Keratinocyte (primary cell): ENCODE measurements around the gene MAPKAPK5. TPM values are rescaled to one million over a fixed set of nuclear protein-coding genes. Genes with fewer than 3 reads are reported as not detected.

Experiments used
- DNase-seq: peaks from one replicate; pipeline ENCODE4 v3.0.0-alpha.2; 2011; ENCODE audit warnings: low read depth, missing footprints, low spot score
- FAIRE-seq: peaks from 2 replicates; lab custom pipeline; 2011; peaks lifted over from hg19 to GRCh38; lab: Jason Lieb, UNC
- H2AFZ ChIP-seq: 2 replicates; pipeline ENCODE4 v1.6.0; 2012; ENCODE audit warnings: low read length, control low read depth, inconsistent platforms; ENCODE audit not compliant: control insufficient read depth
- H3K27ac ChIP-seq: 2 replicates; pipeline ENCODE4 v1.5.1; 2011; ENCODE audit warnings: low read length; ENCODE audit not compliant: control insufficient read depth, insufficient read depth
- H3K27me3 ChIP-seq: 3 replicates; pipeline ENCODE4 v1.6.0; 2011; ENCODE audit warnings: low read length; ENCODE audit not compliant: control insufficient read depth, insufficient read depth; ENCODE audit errors: extremely low read depth
- H3K36me3 ChIP-seq, 2 experiments: 2 replicates in 1 of 2; 3 replicates in 1 of 2; pipeline ENCODE4 v1.5.1; 2011; ENCODE audit warnings: low read length in 2 of 2, mild to moderate bottlenecking in 1 of 2; ENCODE audit not compliant: control insufficient read depth in 2 of 2, insufficient read depth in 2 of 2; ENCODE audit errors: extremely low read depth in 1 of 2
- H3K4me1 ChIP-seq: 3 replicates; pipeline ENCODE4 v1.5.1; 2011; ENCODE audit warnings: low read length; ENCODE audit not compliant: control insufficient read depth, insufficient read depth; ENCODE audit errors: extremely low read depth
- H3K4me2 ChIP-seq: 3 replicates; pipeline ENCODE4 v1.6.0; 2011; ENCODE audit warnings: low read depth, low read length; ENCODE audit not compliant: control insufficient read depth, insufficient read depth; ENCODE audit errors: extremely low read depth
- H3K4me3 ChIP-seq, 3 experiments: fragments of 200-600 bp in 1 of 3; sonication (generic) in 1 of 3; 2 replicates in 2 of 3; 3 replicates in 1 of 3; pipeline ENCODE4 v1.5.1; 2011 to 2016; ENCODE audit warnings: low read length in 3 of 3, mild to moderate bottlenecking in 3 of 3, control low read depth in 2 of 3, inconsistent platforms in 1 of 3, low read depth in 1 of 3, mixed read lengths in 1 of 3, mixed run types in 1 of 3, moderate library complexity in 1 of 3; ENCODE audit not compliant: control insufficient read depth in 2 of 3, insufficient read depth in 2 of 3; ENCODE audit errors: extremely low read depth in 1 of 3
- H3K79me2 ChIP-seq: 2 replicates; pipeline ENCODE4 v1.6.0; 2012; ENCODE audit warnings: low read length; ENCODE audit not compliant: control insufficient read depth, insufficient read depth
- H3K9ac ChIP-seq: 3 replicates; pipeline ENCODE4 v1.6.0; 2011; ENCODE audit warnings: low read length; ENCODE audit not compliant: control insufficient read depth, insufficient read depth; ENCODE audit errors: extremely low read depth
- H3K9me1 ChIP-seq: 3 replicates; pipeline ENCODE4 v1.6.0; 2011; ENCODE audit warnings: low read length; ENCODE audit not compliant: control insufficient read depth, insufficient read depth; ENCODE audit errors: extremely low read depth
- H3K9me3 ChIP-seq: 2 replicates; pipeline ENCODE4 v1.5.1; 2012; ENCODE audit warnings: low read depth, low read length; ENCODE audit not compliant: control insufficient read depth
- H4K20me1 ChIP-seq: 3 replicates; pipeline ENCODE4 v1.6.0; 2011; ENCODE audit warnings: low read length; ENCODE audit not compliant: control insufficient read depth, insufficient read depth; ENCODE audit errors: extremely low read depth
- CTCF ChIP-seq, 3 experiments: IDR thresholded peaks in 1 of 3; conservative IDR thresholded peaks in 1 of 3; optimal IDR thresholded peaks in 1 of 3; 2 replicates in 2 of 3; 3 replicates in 1 of 3; pipeline versions ENCODE3 to v1.5.1; 2011; ENCODE audit warnings: low read length in 3 of 3, mild to moderate bottlenecking in 3 of 3, moderate library complexity in 2 of 3, control low read depth in 1 of 3, inconsistent platforms in 1 of 3; ENCODE audit not compliant: insufficient read depth in 2 of 3; ENCODE audit errors: extremely low read depth in 1 of 3
- EZH2 ChIP-seq: IDR thresholded peaks from one replicate; pipeline ENCODE4 v1.6.1; 2012; ENCODE audit warnings: inconsistent platforms, mild to moderate bottlenecking, low read length, moderate library complexity
- dilution Hi-C: fragments of 300-500 bp; cut with MboI; formaldehyde crosslinking; loops from one replicate; pipeline ENCODE4 v1.7.0; 2020; ENCODE audit warnings: low sequenced_read_pairs; ENCODE audit not compliant: extremely low pct_ligation_motif_present
- polyA plus RNA-seq, 5 experiments: library from polyadenylated mRNA; depleted of rRNA in 3 of 5; stranded (reverse) in 3 of 5; stranded (forward) in 1 of 5; unstranded in 1 of 5; fragments of >200 nt; gene quantifications; 1 replicate in 1 of 5; 2 replicates in 3 of 5; 3 replicates in 1 of 5; pipeline versions ENCODE4 v1.2.1 to v1.2.3, GENCODE V29; 2011 to 2012; ENCODE audit warnings: missing spikeins in 2 of 5, low read depth in 1 of 5, low replicate concordance in 1 of 5

The MAPKAPK5 gene
- polyA plus RNA-seq, 1 donor (not counting 4 experiments of a cell fraction or from before 2014, with no cell fraction given) = 39.1 TPM

- no peaks in the 10 kb centered on the region for H3K27me3 ChIP-seq
- H2AFZ ChIP-seq = no peak overlapping the region
- H4K20me1 ChIP-seq = peaks cover 2% of the 10 kb centered on the region
- no peak overlapping the region for H3K4me3 ChIP-seq
- H3K9me1 ChIP-seq = no peaks in the 10 kb centered on the region
- no peak overlapping the region for H3K9ac ChIP-seq
- peaks cover 30 to 31% of the 10 kb centered on the region in 2 experiments for H3K36me3 ChIP-seq
- H3K9me3 ChIP-seq = no peaks in the 10 kb centered on the region
- no peaks in the 10 kb centered on the region for H3K4me1 ChIP-seq
- FAIRE-seq (no peak), DNase-seq (no peak)
- dilution Hi-C loops = no loop called here
- peaks cover under 1% of the 10 kb centered on the region for H3K79me2 ChIP-seq
- no peak overlapping the region for H3K27ac ChIP-seq
- TF ChIP-seq EZH2 = no peak
- TF ChIP-seq CTCF (optimal IDR thresholded peaks at IDR 0.05 in 1 of 3, IDR thresholded peaks at IDR 0.05 in 1 of 3, conservative IDR thresholded peaks at IDR 0.05 in 1 of 3; ENCODE audit: extremely low read depth in 1 of 3, insufficient read depth in 2 of 3, low read length in 3 of 3) = no peak
- H3K4me2 ChIP-seq = no peak overlapping the region
Measured at GRCh38 chr12:111870216-111870615, 28.2 kb downstream of the MAPKAPK5 start.

DNA sequence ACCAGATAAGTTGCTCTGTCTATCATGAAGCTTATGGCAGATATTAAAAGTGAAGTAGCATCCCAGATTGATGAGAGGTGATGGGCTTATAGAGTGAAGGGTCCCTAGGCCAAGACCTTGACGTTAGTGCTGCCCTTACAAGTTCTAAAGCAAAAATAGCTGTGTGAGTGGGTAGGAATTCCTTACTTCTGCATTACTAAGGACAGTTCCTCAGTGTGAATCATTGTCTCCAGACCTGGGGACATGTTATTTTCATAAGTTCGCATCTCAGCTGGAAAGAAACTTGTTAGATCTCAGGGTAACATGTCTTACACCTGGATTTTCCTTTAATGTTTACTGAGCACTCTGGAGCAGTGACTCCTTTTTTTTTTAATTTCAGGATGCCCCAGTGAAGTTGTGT is 28.7 kb downstream of the MAPKAPK5 start:
- Histone ChIP-seq H3K4me2 (no peak overlapping the region), H3K9me3 (no peaks in the 10 kb centered on the region), H4K20me1 (peaks cover 2% of the 10 kb centered on the region), H3K4me1 (no peaks in the 10 kb centered on the region), H3K9ac (no peak overlapping the region), H3K27me3 (no peaks in the 10 kb centered on the region), H2AFZ (no peak overlapping the region), H3K27ac (no peak overlapping the region), H3K9me1 (no peaks in the 10 kb centered on the region), H3K79me2 (no peaks in the 10 kb centered on the region), H3K36me3 (peaks cover 31% of the 10 kb centered on the region in 2 experiments), H3K4me3 (no peak overlapping the region)
- DNase-seq = no peak
- FAIRE-seq = no peak
- no peak for TF ChIP-seq CTCF (optimal IDR thresholded peaks at IDR 0.05 in 1 of 3, IDR thresholded peaks at IDR 0.05 in 1 of 3, conservative IDR thresholded peaks at IDR 0.05 in 1 of 3; ENCODE audit: extremely low read depth in 1 of 3, insufficient read depth in 2 of 3, low read length in 3 of 3)
- TF ChIP-seq EZH2 = no peak
- dilution Hi-C loops = no loop called here
